C4-2B (cell line): ENCODE data around the gene TRMT11.

Experiments used
- CTCF ChIP-seq: fragments of 450-650 bp; conservative IDR thresholded peaks from 2 replicates; pipeline ENCODE4 v1.5.1; 2017; ENCODE audit warnings: mild to moderate bottlenecking
- ZFX ChIP-seq: fragments of 450-650 bp; IDR thresholded peaks from 2 replicates; pipeline ENCODE4 v1.6.1; 2017

- TF ChIP-seq CTCF, result no peak
- TF ChIP-seq ZFX, result no peak
These were observed at the start of gene TRMT11 for GRCh38 chr6:125986301-125987025.
